H1 (cell line): ENCODE results near the gene TMEM145. TPM values are rescaled to one million over a fixed set of nuclear protein-coding genes. Genes with fewer than 3 reads are reported as not detected.

Experiments
- CREB1 ChIP-seq: IDR thresholded peaks from 2 replicates; pipeline ENCODE4 v1.6.1; 2012; ENCODE audit warnings: inconsistent platforms
- FOSL1 ChIP-seq: IDR thresholded peaks from 2 replicates; pipeline ENCODE4 v1.6.1; 2011; ENCODE audit warnings: mild to moderate bottlenecking, low read depth, low read length, moderate library complexity; ENCODE audit not compliant: insufficient read depth
- POLR2AphosphoS5 ChIP-seq: IDR thresholded peaks from 2 replicates; pipeline ENCODE4 v1.6.1; 2011; ENCODE audit warnings: low read depth, low read length
- RBBP5 ChIP-seq: IDR thresholded peaks from 2 replicates; pipeline ENCODE4 v1.7.1; 2012; ENCODE audit warnings: low read depth, mild to moderate bottlenecking, inconsistent platforms, low read length, moderate library complexity, borderline replicate concordance
- RXRA ChIP-seq: IDR thresholded peaks from 2 replicates; pipeline ENCODE4 v1.6.1; 2011; ENCODE audit warnings: low read depth, mild to moderate bottlenecking, low read length, moderate library complexity; ENCODE audit not compliant: insufficient read depth
- polyA plus RNA-seq, 7 experiments: library from polyadenylated mRNA; depleted of rRNA in 3 of 7; stranded (reverse) in 5 of 7; unstranded in 2 of 7; fragments of >200 nt in 5 of 7; fragments of 200-250 nt in 2 of 7; gene quantifications; 1 replicate in 5 of 7; 2 replicates in 1 of 7; 4 replicates in 1 of 7; pipeline versions ENCODE4 v1.2.1 to v1.2.3, GENCODE V29; 2011 to 2013; ENCODE audit warnings: missing spikeins in 2 of 7, mixed read lengths in 2 of 7
- total RNA-seq: library from RNA; stranded (reverse); fragmentation: NEBNext Ultra II Directional; extraction: Animal tissue kit (Norgen Biotek cat#: 25700); gene quantifications from 2 replicates; pipeline ENCODE4 v1.2.1, GENCODE V29; 2021

TMEM145 gene
- total and polyA plus RNA-seq, 2 of the 8 experiments (the other 6 are each of a cell fraction or from before 2014, with no cell fraction given) = 2.3 to 4.7 TPM

DNA sequence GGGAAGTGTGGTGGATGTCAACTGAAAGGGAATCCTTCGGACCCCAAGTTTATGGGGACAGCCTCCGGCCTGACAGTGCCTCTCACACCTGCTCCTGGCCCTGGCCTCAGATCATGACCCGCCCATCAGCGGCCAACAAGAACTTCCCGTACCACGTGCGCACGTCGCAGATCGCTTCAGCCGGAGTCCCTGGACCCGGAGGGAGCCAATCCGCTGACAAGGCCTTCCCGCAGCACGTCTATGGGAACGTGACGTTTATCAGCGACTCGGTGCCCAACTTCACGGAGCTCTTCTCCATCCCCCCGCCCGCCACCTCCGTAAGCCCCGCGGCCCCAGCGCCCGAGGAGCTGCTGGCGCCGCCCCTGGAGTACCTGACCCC, 10.4 kb downstream of the TMEM145 start (continued):
- TF ChIP-seq RXRA = no peak
- no peak for TF ChIP-seq RBBP5
- TF ChIP-seq FOSL1 = no peak
- 0 out of 2 replicates have a peak, but pooled peaks have one; percentile 39 for TF ChIP-seq POLR2AphosphoS5
- peak; percentile 63; the same call in 1 of the 2 replicates for TF ChIP-seq CREB1
